Astrocyte of the cerebellum (primary cell): ENCODE measurements around the gene CNTNAP2.

Source experiments
- DNase-seq: peaks from one replicate; pipeline ENCODE4 v3.0.0-alpha.2; 2011; ENCODE audit warnings: low read depth
- H3K4me3 ChIP-seq: 2 replicates; pipeline ENCODE4 v1.5.1; 2011; ENCODE audit warnings: mild to moderate bottlenecking, low read depth, low read length, moderate library complexity
- CTCF ChIP-seq: IDR thresholded peaks from 2 replicates; pipeline ENCODE4 v1.5.1; 2012; ENCODE audit warnings: low read length, low read depth, moderate library complexity, mild to moderate bottlenecking; ENCODE audit errors: missing control alignments
- in situ Hi-C: cut with HindIII; loops from 2 replicates; pipeline ENCODE4 v1.10.0; 2017; ENCODE audit warnings: low sequenced_read_pairs

Gene CNTNAP2

GRCh38 chr7:146542101-146542500, 425.5 kb downstream of the CNTNAP2 start:
- in situ Hi-C loops, result no loop called here
- TF ChIP-seq CTCF, result no peak
- H3K4me3 ChIP-seq, result no peak overlapping the region
- DNase-seq, result no peak

GRCh38 chr7:146544748-146545147, 428.1 kb downstream of the CNTNAP2 start:
- in situ Hi-C loops, result no loop called here
- no peak for TF ChIP-seq CTCF
- H3K4me3 ChIP-seq, result no peak overlapping the region
- no peak for DNase-seq

- no peak overlapping the region for H3K4me3 ChIP-seq
These were observed 432.2 kb downstream of the CNTNAP2 start for GRCh38 chr7:146548816-146549215.

GRCh38 chr7:146554556-146554955, 438.0 kb downstream of the CNTNAP2 start:
- no peak for TF ChIP-seq CTCF
- H3K4me3 ChIP-seq, result no peak overlapping the region
- in situ Hi-C loops, result no loop called here
- DNase-seq, result no peak

More at GRCh38 chr7:146548816-146549215, 432.2 kb downstream of the CNTNAP2 start:
- in situ Hi-C loops, result no loop called here
- no peak for DNase-seq
- no peak for TF ChIP-seq CTCF

- no peak overlapping the region for H3K4me3 ChIP-seq
- TF ChIP-seq CTCF, result no peak
- in situ Hi-C loops, result no loop called here
- no peak for DNase-seq
These were observed 441.4 kb downstream of the CNTNAP2 start for GRCh38 chr7:146557971-146558469.

- DNase-seq, result no peak
- in situ Hi-C loops, result no loop called here
- TF ChIP-seq CTCF, result no peak
- no peak overlapping the region for H3K4me3 ChIP-seq
These were observed 449.3 kb downstream of the CNTNAP2 start for GRCh38 chr7:146565872-146566271.

- DNase-seq, result no peak
- no peak overlapping the region for H3K4me3 ChIP-seq
- in situ Hi-C loops, result no loop called here
- no peak for TF ChIP-seq CTCF
These were observed 459.3 kb downstream of the CNTNAP2 start for GRCh38 chr7:146575903-146576302.
